Smooth muscle cell of the brain vasculature (primary cell): Measurements from ENCODE around the gene DGCR2.
"Not testable (repeated sequence)": the region's sequence is repeated elsewhere in the genome, so short reads cannot be mapped to it uniquely, and the experiment has no call there.

Experiments
- DNase-seq: peaks from one replicate; pipeline ENCODE4 v3.0.0-alpha.2; 2012; ENCODE audit warnings: low read depth, low spot score

The DGCR2 gene

DNA sequence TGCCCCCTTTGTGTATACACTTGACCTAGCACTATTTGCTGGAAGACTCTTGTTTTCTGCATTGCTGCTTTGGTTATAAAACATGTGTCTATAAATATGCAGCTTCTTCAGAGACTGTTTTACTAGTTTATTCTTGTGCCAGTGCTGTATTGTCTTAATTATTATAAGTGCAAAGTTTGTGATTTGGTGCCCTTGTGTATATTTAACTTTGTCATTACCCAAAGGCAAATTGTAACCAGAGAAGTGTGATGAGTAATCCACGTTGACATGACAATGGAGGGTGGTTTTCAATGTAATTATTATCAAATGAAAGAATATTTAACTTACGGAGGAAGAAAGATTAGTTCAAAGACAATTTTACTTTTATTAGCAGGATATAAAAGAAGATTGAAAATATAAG lies 111.1 kb downstream of the DGCR2 start:
- no peak for DNase-seq

DNA sequence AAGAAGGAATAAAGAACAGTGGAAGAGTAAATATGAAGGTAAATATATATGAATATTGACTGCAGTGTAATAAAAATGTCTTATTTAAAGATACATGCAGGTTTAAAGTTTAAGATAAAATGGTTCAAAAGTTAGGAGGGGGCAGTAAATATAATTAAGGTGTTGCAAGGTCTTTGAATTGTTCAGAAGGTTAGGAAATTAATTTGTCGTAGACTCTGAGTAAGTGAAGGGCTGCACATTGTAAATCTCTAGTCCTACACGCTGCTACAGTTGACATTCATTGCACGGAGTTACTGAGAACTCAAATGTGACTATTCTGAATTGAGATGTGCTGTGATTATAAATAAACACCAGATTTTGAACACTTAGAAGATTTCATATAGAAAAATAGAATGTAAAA lies 116.3 kb downstream of the DGCR2 start:
- no peak for DNase-seq

DNA sequence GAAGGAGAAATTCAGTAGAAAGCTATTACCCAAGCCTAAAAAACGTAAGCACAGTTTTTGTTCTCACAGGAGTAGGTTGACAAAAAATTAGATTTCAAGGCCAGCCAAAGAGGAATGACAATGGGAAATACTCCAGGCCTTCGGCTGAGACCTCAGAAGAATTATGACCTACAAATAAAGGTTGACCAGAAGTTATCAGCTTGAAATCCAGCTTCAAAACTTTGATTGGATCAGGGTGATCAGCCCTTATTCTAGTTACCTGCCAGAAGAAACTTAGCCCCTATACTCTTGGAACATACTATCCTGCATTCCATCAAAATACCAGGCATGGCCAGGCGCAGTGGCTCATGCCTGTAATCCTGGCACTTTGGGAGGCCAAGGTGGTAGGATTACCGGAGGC lies 117.7 kb downstream of the DGCR2 start:
- no peak for DNase-seq

DNA sequence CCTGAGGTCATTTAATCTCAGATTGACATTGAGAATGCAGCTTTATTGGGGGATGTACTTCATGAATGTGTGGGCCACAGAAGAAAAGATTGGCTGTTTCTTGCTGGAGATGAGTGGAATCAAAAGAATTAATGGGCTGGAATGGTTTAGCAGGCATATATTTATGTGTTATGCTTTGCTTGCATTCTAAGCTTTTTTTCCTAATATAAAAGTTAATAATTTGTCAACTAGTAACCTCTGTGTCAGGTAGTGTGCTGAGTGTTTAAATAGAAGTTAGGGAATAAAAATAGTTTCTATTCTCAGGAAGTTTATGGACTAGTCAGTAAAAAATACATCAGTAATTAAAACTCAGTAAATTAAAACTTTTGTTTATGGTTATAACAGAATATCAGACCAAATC lies 118.7 kb downstream of the DGCR2 start:
- DNase-seq, result no peak

DNA sequence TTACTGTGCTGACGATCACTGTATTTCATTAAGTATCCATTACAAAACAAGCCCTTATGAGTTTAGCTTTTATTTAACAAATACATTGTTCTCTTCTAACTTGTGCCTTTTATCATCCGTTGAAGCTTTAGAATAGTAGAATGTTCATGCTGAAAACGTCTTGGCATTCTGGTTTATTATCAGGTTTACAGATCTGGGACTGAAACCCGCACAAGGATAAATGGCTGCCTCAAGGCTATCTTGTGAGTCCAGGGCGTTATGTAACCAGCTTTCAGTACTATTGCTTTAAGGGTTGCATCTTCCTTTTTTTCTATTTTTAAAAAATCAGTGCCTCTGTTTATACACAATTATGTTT lies 119.6 kb downstream of the DGCR2 start:
- DNase-seq, result no peak

DNA sequence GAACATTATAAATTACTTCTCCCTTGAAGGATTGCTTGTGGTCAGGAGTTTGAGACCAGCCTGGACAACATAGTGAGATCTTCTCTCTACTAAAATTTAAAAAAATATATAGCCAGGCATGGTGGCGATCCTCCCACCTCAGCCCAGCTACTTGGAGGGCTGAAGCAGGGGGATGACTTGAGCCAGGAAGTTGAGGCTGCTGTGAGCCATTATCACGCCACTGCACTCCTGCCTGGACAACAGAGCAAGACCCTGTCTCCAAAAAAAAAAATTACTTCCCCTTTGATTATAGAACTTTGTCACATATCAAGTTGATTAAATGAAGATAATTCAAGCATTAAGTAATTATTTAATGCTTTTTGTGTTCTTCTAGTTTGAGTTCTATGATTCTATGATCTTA lies 121.0 kb downstream of the DGCR2 start:
- no peak for DNase-seq

- not testable (repeated sequence) for DNase-seq
Observed at GRCh38 chr22:19000106-19000505, 122.1 kb downstream of the DGCR2 start.

GRCh38 chr22:18999416-18999815 lies 122.8 kb downstream of the DGCR2 start:
- DNase-seq, result no peak

GRCh38 chr22:18999008-18999407 lies 123.2 kb downstream of the DGCR2 start:
- DNase-seq, result no peak

DNA sequence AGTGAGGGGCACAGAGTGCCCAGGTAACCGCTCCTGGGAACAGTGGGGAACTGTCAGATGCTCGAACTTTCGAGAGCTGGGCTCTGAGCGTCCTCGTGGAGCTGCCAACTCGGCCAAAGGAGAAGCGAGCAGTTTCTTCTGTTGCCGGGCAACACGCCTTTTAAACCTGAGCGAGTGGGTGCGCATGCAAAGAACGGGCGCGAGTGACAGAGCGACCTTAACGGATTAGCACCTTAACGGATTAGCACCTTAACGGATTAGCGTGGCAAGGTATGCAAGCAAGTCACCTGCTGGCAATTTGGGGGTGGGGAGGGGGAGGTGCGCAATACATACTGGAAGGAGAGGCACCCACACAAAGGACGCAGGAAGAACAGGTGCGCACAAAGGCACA lies 124.3 kb downstream of the DGCR2 start:
- no peak for DNase-seq

DNA sequence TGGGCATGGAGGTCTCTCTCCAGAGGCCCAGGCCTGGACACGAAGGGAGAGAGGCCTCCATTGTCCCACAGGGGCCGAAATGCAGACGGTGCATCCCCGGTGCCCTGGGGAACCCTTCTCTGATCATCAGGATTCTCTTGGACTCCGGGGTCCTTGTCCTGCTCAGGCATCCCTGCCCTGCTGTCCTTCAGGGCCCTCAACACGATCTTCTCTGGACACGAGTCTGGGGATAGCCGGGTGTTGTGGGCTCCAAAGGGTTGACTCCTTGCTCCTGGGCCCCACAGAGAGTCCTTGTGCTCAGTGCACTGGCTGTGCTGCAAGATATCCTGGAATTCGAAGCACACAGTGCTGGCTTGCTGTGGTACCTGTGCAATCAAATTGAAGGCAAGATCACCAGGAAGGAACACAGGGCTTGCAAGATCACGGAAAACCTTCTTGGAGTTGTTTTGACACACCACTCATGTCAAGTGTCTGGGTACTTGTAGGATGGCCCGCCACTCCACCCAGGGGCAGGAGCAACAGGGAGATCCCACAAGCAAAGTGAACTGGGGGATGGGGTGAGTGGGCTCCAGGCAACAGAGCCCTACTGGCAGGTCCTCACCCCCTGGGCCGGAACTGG lies 124.8 kb downstream of the DGCR2 start:
- DNase-seq, result no peak

- DNase-seq, result no peak
Observed at GRCh38 chr22:18996376-18996900, 125.8 kb downstream of the DGCR2 start.

DNA sequence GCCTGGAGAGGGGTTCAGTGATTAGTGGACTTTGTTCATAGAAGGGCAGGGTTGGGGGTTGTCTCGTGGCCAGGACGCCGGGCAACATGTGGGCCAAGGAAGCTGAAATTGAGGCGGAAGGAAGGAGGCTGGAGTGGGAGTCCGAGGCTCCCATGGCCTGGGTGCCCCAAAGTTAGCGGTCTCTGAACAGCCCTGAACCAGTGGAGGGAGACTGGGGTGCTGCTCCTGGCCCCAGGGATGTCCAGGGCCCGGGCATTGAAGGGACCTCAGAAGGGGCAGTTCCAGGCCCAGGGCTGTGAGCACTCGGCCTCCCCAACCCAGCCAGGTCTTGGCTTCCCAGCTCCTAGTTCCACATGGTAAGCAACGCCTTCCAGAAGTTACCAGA lies 126.9 kb downstream of the DGCR2 start:
- no peak for DNase-seq

DNA sequence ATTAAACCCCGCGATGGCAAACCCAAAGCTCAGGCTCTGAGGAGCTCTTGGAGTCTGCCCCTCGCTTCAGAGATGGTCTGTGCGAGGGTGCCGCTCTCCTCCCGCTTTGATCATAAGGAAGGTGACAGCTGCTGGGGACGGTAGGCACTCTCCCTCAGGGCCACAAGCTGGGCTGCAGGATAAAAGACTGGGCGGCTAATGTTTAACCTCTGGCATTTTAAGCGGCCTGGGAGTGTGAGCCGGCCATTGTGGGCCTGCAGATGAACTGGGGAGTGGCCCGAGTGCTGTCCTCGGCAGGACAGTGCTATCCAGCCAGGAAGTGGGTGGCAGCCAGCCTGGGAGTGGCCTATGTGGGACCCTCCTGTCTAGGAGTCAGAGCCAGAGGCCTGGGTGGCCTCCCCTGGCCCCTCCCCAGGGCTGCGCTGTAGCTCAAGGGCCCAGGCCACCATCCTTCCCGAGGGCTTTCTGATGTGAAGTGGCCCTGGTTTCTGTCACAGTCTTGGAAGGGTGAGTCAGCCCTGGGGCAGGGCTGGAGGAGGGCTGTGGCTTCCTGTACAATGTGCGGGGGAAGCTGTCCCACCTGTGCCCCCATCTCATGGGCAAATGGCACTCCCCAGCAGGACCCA lies 127.4 kb downstream of the DGCR2 start:
- DNase-seq, result no peak

GRCh38 chr22:18994056-18994455 lies 128.2 kb downstream of the DGCR2 start:
- no peak for DNase-seq

DNA sequence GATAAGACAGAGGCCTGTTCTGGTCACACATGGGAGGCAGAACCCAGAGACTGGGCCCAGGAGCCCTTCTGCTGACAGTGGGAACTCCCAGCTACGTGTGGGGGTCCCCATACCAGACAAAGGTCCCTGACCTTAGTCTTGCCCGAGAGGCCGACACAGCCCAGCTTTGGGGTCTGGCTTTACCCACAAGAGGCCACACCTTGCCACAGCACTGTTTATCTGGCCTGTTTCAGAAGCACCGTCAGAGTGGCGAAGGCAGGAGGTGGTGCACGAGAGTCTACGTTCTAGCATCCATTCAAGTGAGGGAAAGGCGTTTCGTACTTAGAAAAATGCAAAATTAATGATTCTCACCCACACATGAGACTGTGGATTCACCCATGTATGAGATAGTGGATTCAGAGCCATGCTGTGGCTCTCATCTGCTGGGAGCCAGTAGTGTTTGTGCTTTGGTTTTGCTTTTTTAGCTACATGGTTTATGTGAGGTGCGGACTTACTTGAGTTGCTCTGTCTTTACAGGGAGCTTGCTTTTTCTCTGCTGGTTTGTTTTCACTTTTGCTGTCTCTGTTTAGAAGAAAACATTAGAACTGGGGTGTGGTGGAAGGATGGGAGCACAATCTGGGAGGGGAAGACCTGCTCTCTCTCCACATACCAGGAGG lies 129.5 kb downstream of the DGCR2 start:
- no peak for DNase-seq

DNA sequence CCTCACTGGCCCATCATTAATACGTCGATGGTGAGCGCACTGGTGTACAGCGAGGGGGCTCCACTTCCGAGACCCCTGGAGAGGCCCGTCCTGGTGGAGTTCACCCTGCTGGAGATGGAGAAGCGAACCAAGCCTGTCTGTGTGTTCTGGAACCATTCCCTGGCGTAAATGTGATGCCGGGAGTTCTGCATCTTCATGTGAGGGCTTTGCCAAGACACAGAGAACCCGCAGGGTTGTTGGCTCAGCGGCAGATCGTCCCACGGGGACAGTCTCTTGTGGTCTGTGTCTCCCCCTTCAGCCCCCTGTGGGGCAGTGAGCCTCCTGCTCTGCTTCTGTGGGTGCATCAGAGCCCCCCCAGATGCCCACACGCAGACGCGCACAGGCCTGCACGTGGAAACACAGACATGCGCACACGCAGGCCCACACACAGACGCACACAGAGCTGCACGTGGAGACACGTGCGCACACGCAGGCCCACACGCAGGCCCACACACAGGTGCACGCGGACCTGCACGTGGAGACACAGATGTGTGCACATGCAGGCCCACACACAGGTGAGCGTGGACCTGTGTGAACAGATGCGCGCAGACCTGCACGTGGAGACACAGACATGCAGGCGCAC lies 130.3 kb downstream of the DGCR2 start:
- DNase-seq, result no peak

GRCh38 chr22:18991138-18991432 lies 131.1 kb downstream of the DGCR2 start:
- DNase-seq, result no peak

DNA sequence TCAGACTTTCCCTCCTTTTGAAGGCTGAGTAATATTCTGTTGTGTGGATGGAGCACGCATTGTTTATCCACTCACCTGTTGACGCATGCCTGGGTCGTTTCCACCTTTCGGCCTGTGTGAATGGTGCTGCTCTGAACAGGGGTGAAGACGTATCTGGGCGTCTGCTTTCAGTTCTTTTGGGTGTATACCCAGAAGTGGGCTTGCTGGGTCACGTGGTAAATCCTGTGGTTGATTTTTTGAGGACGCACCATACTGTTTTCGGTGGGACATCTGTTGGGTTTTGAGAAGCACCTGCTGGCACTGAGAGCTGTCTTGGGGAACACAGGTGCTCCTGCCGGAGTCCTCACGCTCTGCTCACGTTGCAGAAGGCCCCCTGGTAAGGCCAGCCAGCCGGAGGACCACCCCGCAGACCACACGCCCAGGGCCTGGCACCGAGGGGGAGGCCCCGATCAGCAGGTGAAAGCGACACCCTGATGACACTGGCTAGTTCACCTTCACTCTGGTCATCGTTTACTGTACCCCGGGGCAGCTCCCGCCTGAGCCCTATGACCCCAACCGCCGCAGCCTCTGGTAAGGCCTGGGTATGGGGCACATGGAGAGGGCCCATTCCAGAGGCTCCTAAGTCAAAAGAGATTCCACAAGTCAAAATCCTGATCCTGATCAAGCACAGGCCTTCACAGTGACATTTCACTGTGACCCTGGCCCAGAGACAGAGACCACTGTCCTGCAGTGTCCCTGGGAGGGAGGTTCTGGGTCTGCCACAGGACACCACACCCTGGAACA lies 131.7 kb downstream of the DGCR2 start:
- DNase-seq, result no peak

- no peak for DNase-seq
Observed at GRCh38 chr22:18988958-18989357, 133.3 kb downstream of the DGCR2 start.

DNA sequence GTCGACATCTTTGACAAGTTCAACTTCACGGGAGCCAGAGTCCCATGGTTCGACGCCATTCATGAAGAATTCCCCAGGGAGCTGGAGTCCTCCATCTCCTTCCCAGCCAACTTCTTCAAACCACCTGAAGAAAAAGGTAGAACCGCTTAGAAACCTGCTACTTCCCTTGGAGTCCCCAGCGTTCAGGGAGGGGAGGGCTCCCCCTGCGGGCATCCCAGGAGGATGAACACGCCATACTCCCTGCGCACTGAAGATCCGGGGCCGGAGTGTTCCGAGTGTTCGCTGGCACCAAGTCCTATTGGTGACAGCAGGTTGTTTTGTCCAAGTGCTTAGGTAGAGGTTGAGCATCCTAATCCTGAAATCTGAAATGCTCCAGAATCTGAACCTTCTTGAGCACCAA lies 134.4 kb downstream of the DGCR2 start:
- no peak for DNase-seq

GRCh38 chr22:18987114-18987513 lies 135.1 kb downstream of the DGCR2 start:
- not testable (repeated sequence) for DNase-seq
